HCT116 (cell line): ENCODE results near the gene ORAI2. TPM values are rescaled to one million over a fixed set of nuclear protein-coding genes. Genes with fewer than 3 reads are reported as not detected.

Experiments used
- ATAC-seq: fragments of 200-7000 bp; cut with Tn5 transposase; 2 replicates; pipeline ENCODE4 v1.9.1; 2020; ENCODE audit warnings: mild to moderate bottlenecking, moderate library complexity
- BruUV-seq: library from RNA; stranded (reverse); fragments of 400-500 nt; replicated peaks from 2 replicates; lab custom pipeline; 2021; lab: Mats Ljungman, UMichigan
- CTCF ChIA-PET: fragments of 300-600 bp; sonication (Branson Sonifier 250); formaldehyde crosslinking; loops from one replicate; lab custom pipeline; 2021; ENCODE audit warnings: antibody characterized with exemption; lab: Charles Lee
- POLR2A ChIA-PET: fragments of 300-600, 350-600 bp; sonication (Branson Sonifier 250); formaldehyde crosslinking; loops from one replicate; lab custom pipeline; 2021; ENCODE audit warnings: antibody characterized with exemption; lab: Charles Lee
- RAD21 ChIA-PET, 2 experiments: fragments of 300-600 bp; sonication (Branson Sonifier 250); formaldehyde crosslinking; loops; one replicate each; lab custom pipeline; 2023; ENCODE audit warnings: low total read pairs in 2 of 2; ENCODE audit not compliant: uncharacterized antibody in 2 of 2, unreplicated experiment in 2 of 2, low non-redundant PET in 1 of 2; lab: Charles Lee
- DNase-seq: peaks from one replicate; pipeline ENCODE4 v3.0.0-alpha.2; 2010; ENCODE audit warnings: low read depth, low spot score
- H2AFZ ChIP-seq: fragments of 200-600 bp; shearing (Covaris generic), sonication (generic); 2 replicates; pipeline ENCODE4 v1.6.1; 2017; ENCODE audit warnings: low read depth, mixed run types, mixed read lengths, antibody characterized with exemption, low read length; ENCODE audit not compliant: poor library complexity, severe bottlenecking
- H3K27ac ChIP-seq: 2 replicates; pipeline ENCODE4 v1.5.1; 2012; ENCODE audit warnings: low read depth, low read length
- H3K27me3 ChIP-seq: fragments of 200-600 bp; sonication (generic); 2 replicates; pipeline ENCODE4 v1.6.1; 2016; ENCODE audit warnings: mixed run types, low read length, mixed read lengths; ENCODE audit not compliant: insufficient read depth
- H3K36me3 ChIP-seq, 2 experiments: fragments of 200-500 bp in 1 of 2; fragments of 200-600 bp in 1 of 2; sonication (Bioruptor generic) in 1 of 2; sonication (generic) in 1 of 2; 2 replicates each; pipeline versions ENCODE4 v1.5.1 to v1.6.1; 2014 to 2016; ENCODE audit warnings: low read length in 2 of 2, inconsistent platforms in 1 of 2, mixed read lengths in 1 of 2, mixed run types in 1 of 2; ENCODE audit not compliant: insufficient read depth in 2 of 2, control insufficient read depth in 1 of 2
- H3K4me1 ChIP-seq, 2 experiments: fragments of 200-600 bp in 1 of 2; sonication (generic) in 1 of 2; 2 replicates each; pipeline versions ENCODE4 v1.5.1 to v1.6.1; 2012 to 2017; ENCODE audit warnings: low read length in 2 of 2, inconsistent platforms in 1 of 2, mild to moderate bottlenecking in 1 of 2, mixed read lengths in 1 of 2, mixed run types in 1 of 2, moderate library complexity in 1 of 2; ENCODE audit not compliant: insufficient read depth in 2 of 2, control insufficient read depth in 1 of 2
- H3K4me2 ChIP-seq: fragments of 200-600 bp; sonication (generic); 2 replicates; pipeline ENCODE4 v1.6.1; 2017; ENCODE audit warnings: mixed run types, low read length, mixed read lengths
- H3K4me3 ChIP-seq, 2 experiments: fragments of 200-600 bp in 1 of 2; sonication (generic) in 1 of 2; replicated peaks in 1 of 2; 2 replicates each; pipeline ENCODE4 v1.5.1; 2011 to 2016; ENCODE audit warnings: low read length in 2 of 2, control low read depth in 1 of 2, low read depth in 1 of 2, mild to moderate bottlenecking in 1 of 2, mixed read lengths in 1 of 2, mixed run types in 1 of 2
- H3K79me2 ChIP-seq: fragments of 200-600 bp; sonication (generic); 2 replicates; pipeline ENCODE4 v1.6.1; 2017; ENCODE audit warnings: mild to moderate bottlenecking, mixed run types, low read length, moderate library complexity, mixed read lengths; ENCODE audit not compliant: insufficient read depth
- H3K9ac ChIP-seq: fragments of 200-600 bp; sonication (generic); 2 replicates; pipeline ENCODE4 v1.6.1; 2016; ENCODE audit warnings: low read length, mixed read lengths
- H3K9me2 ChIP-seq: fragments of 200-600 bp; sonication (generic), shearing (Covaris generic); 2 replicates; pipeline ENCODE4 v1.6.1; 2017; ENCODE audit warnings: mixed run types, mild to moderate bottlenecking, moderate library complexity; ENCODE audit not compliant: insufficient read depth
- H3K9me3 ChIP-seq, 2 experiments: fragments of 200-500 bp in 1 of 2; fragments of 200-600 bp in 1 of 2; sonication (Bioruptor generic) in 1 of 2; sonication (generic) in 1 of 2; 2 replicates each; pipeline ENCODE4 v1.6.1; 2014 to 2017; ENCODE audit warnings: low read length in 2 of 2, mixed read lengths in 2 of 2, inconsistent platforms in 1 of 2, low read depth in 1 of 2, mild to moderate bottlenecking in 1 of 2, mixed run types in 1 of 2, moderate library complexity in 1 of 2; ENCODE audit not compliant: control insufficient read depth in 1 of 2, insufficient read depth in 1 of 2
- H4K20me1 ChIP-seq: fragments of 200-600 bp; sonication (generic), shearing (Covaris generic); 2 replicates; pipeline ENCODE4 v1.6.1; 2017; ENCODE audit warnings: mixed run types, mild to moderate bottlenecking, moderate library complexity; ENCODE audit not compliant: insufficient read depth
- CEBPB ChIP-seq: IDR thresholded peaks from 2 replicates; pipeline ENCODE4 v1.6.1; 2012; ENCODE audit warnings: low read depth
- CTCF ChIP-seq, 3 experiments: fragments of 200-600 bp in 1 of 3; sonication (generic) in 1 of 3; IDR thresholded peaks in 2 of 3; conservative IDR thresholded peaks in 1 of 3; 2 replicates each; pipeline ENCODE4 v1.5.1; 2012 to 2017; ENCODE audit warnings: low read depth in 2 of 3, low read length in 2 of 3, antibody characterized with exemption in 1 of 3, borderline replicate concordance in 1 of 3, control low read depth in 1 of 3, mild to moderate bottlenecking in 1 of 3, mixed read lengths in 1 of 3, mixed run types in 1 of 3, moderate library complexity in 1 of 3; ENCODE audit not compliant: insufficient read depth in 1 of 3
- EGR1 ChIP-seq: IDR thresholded peaks from 2 replicates; pipeline ENCODE4 v1.6.1; 2012; ENCODE audit warnings: low read depth
- ELF1 ChIP-seq: IDR thresholded peaks from 2 replicates; pipeline ENCODE4 v1.6.1; 2012; ENCODE audit warnings: low read depth, borderline replicate concordance
- EZH2 ChIP-seq: fragments of 200-600 bp; sonication (generic); IDR thresholded peaks from 2 replicates; pipeline ENCODE4 v1.6.1; 2017; ENCODE audit warnings: antibody characterized with exemption, mixed run types
- FOSL1 ChIP-seq: IDR thresholded peaks from 2 replicates; pipeline ENCODE4 v1.6.1; 2012; ENCODE audit warnings: low read depth
- MAX ChIP-seq: IDR thresholded peaks from 2 replicates; pipeline ENCODE4 v1.6.1; 2012
- REST ChIP-seq: IDR thresholded peaks from 2 replicates; pipeline ENCODE4 v1.6.1; 2012; ENCODE audit warnings: low read depth
- ZNF274 ChIP-seq: fragments of 200-500 bp; sonication (Bioruptor generic); IDR thresholded peaks from 2 replicates; pipeline ENCODE4 v1.6.1; 2014; ENCODE audit warnings: mild to moderate bottlenecking, low read depth, low read length, inconsistent platforms
- intact Hi-C: fragments of 100-400 bp; cut with micrococcal nuclease; formaldehyde crosslinking; loops from 2 replicates; pipeline ENCODE4 v1.10.0; 2022
- total RNA-seq: library from RNA; stranded (reverse); gene quantifications from one replicate; pipeline ENCODE4 v1.2.1, GENCODE V29; 2021; ENCODE audit not compliant: unreplicated experiment

Gene ORAI2
- total RNA-seq, 1 experiment from 2014 or later = 13.2 TPM

- no peak overlapping the region for H2AFZ ChIP-seq
- intact Hi-C loops = loop anchor here (2.0 kb wide), 1 partner anchor 55 kb away; the partner anchor contains the start of genes ALKBH4 and LRWD1
- no TSS peak for BruUV-seq
- H3K9me2 ChIP-seq = no peaks in the 10 kb centered on the region
- CTCF ChIA-PET = no interaction called here
- H3K36me3 ChIP-seq = peaks cover 50 to 52% of the 10 kb centered on the region in 2 experiments
- no peaks in the 10 kb centered on the region for H3K9me3 ChIP-seq
- no peaks in the 10 kb centered on the region for H3K27me3 ChIP-seq
- no peaks in the 10 kb centered on the region for H3K4me1 ChIP-seq
- DNase-seq = no peak
- no peak for ATAC-seq
- H3K9ac ChIP-seq = no peak overlapping the region
- RAD21 ChIA-PET = no interaction called here
- H3K79me2 ChIP-seq = peaks cover 25% of the 10 kb centered on the region; the same call in 1 of the 2 replicates
- no peak overlapping the region for H3K4me2 ChIP-seq
- no peak overlapping the region for H3K4me3 ChIP-seq
- H4K20me1 ChIP-seq = no peaks in the 10 kb centered on the region
- H3K27ac ChIP-seq = no peak overlapping the region
- no peak for TF ChIP-seq EGR1
- TF ChIP-seq CTCF (IDR thresholded peaks at IDR 0.05 in 2 of 3, conservative IDR thresholded peaks at IDR 0.05 in 1 of 3; ENCODE audit: borderline replicate concordance in 1 of 3, insufficient read depth in 1 of 3, low read depth in 2 of 3, low read length in 2 of 3) = no peak
- no peak for TF ChIP-seq ZNF274
- no peak for TF ChIP-seq REST
- TF ChIP-seq ELF1 = no peak
- no peak for TF ChIP-seq MAX
- no peak for TF ChIP-seq CEBPB
- TF ChIP-seq FOSL1 = no peak
- no peak for TF ChIP-seq EZH2
- POLR2A ChIA-PET = no interaction called here
Observed at GRCh38 chr7:102409340-102409739, 24.0 kb upstream of the ORAI2 start.
